Breast epithelium (tissue), 4 donors: ENCODE data around the gene ADRM1. TPM values are rescaled to one million over a fixed set of nuclear protein-coding genes. Genes with fewer than 3 reads are reported as not detected.

Experiments
- DNase-seq, 2 donors: peaks; one replicate each; pipeline ENCODE4 v3.0.0-alpha.2; 2019; ENCODE audit warnings: low spot score in 2 of 2
- H3K27ac ChIP-seq, 2 donors: fragments of 200-600 bp; sonication (generic) in 1 of 2; one replicate each; pipeline ENCODE4 v1.5.1; 2016 to 2019; ENCODE audit warnings: mild to moderate bottlenecking in 1 of 2
- H3K27me3 ChIP-seq, 2 donors: fragments of 200-600 bp; sonication (generic) in 1 of 2; one replicate each; pipeline versions ENCODE4 v1.5.1 to v1.6.0; 2017 to 2019; ENCODE audit warnings: control low read depth in 1 of 2, mild to moderate bottlenecking in 1 of 2
- H3K36me3 ChIP-seq: fragments of 200-600 bp; one replicate; pipeline ENCODE4 v1.5.1; 2019
- H3K4me1 ChIP-seq, 2 donors: fragments of 200-600 bp; sonication (generic); one replicate each; pipeline ENCODE4 v1.5.1; 2016 to 2019; ENCODE audit warnings: control low read depth in 1 of 2
- H3K4me3 ChIP-seq, 3 donors: fragments of 200-600 bp; sonication (generic); 1 replicate in 2 of 3; 2 replicates in 1 of 3; pipeline ENCODE4 v1.5.1; 2016 to 2019; ENCODE audit warnings: mild to moderate bottlenecking in 3 of 3, moderate library complexity in 2 of 3
- H3K9me3 ChIP-seq, 2 donors: fragments of 200-600 bp; sonication (generic) in 1 of 2; one replicate each; pipeline ENCODE4 v1.5.1; 2016 to 2019; ENCODE audit warnings: control low read depth in 1 of 2
- POLR2A ChIP-seq: fragments of 450-650 bp; IDR thresholded peaks from one replicate; pipeline ENCODE4 v1.6.1; 2016; ENCODE audit warnings: antibody characterized with exemption, mild to moderate bottlenecking, moderate library complexity
- POLR2AphosphoS5 ChIP-seq, 3 donors: sonication (generic); formaldehyde crosslinking; IDR thresholded peaks; one replicate each; pipeline ENCODE4 v1.6.1; 2017; ENCODE audit warnings: antibody characterized with exemption in 3 of 3
- intact Hi-C: fragments of 100-400 bp; cut with DNase I; formaldehyde crosslinking; loops from one replicate; pipeline ENCODE4 v1.15.1; 2023; ENCODE audit warnings: low total_unique reads
- total RNA-seq, 3 donors: library from RNA; depleted of rRNA; stranded (reverse); fragments of >200 nt; gene quantifications; one replicate each; pipeline ENCODE4 v1.1.0, GENCODE V29; 2016
- TF ChIP-seq, protein P1 (sequence below), 3 donors: fragments of 450-650 bp; IDR thresholded peaks; one replicate each; pipeline ENCODE4 v1.5.1; 2016 to 2017; ENCODE audit warnings: antibody characterized with exemption in 3 of 3, mild to moderate bottlenecking in 3 of 3, moderate library complexity in 3 of 3

The ADRM1 gene
- total RNA-seq, 3 donors from 2014 or later: 80.2 to 131 (median 105) TPM

DNA sequence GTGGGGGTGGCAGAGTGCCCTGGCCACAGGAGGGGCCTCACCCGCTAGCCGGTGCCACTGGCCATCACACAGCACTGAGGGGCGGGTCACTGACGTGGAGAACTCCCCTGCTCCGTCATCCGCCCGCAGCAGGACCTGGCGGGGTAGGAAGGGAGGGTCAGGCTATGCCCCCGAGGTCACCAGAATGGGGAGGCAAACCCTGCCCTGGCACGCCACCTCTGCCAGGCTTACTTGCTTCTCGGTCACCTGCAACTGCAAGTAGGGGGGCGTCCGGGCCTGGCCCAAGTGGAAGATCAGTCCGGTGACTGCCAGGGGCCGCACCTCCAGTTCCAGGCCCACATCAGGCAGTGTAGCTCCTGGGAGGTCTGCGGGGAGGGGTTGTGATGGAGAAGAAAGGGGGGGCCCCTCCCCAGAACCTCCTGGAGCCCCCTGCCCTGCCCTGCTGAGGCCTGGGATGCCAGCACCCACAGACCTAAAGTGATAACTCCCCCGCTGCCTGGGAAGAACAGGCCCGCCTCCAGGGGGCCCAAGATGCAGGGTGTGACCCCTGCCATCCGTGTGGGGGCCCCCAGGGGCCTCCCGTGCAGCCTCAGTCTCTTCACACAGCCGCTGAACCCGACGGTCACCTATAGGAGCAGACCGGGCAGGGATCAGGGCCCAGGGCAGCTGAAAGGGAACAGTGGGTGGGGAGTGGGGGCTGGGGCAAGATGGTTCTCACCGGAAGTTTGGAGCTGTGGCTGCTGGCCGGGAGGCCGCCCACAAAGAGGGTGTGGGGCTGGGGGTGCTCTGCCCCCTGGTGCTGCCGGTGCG, 7.4 kb downstream of the ADRM1 start:
- intact Hi-C loops: loop anchor here (5.0 kb wide), 1 partner anchor 67 kb away; no protein-coding TSS in a partner anchor
- TF ChIP-seq POLR2AphosphoS5 (IDR thresholded peaks at IDR 0.05): no peak
- TF ChIP-seq, protein P1, sequence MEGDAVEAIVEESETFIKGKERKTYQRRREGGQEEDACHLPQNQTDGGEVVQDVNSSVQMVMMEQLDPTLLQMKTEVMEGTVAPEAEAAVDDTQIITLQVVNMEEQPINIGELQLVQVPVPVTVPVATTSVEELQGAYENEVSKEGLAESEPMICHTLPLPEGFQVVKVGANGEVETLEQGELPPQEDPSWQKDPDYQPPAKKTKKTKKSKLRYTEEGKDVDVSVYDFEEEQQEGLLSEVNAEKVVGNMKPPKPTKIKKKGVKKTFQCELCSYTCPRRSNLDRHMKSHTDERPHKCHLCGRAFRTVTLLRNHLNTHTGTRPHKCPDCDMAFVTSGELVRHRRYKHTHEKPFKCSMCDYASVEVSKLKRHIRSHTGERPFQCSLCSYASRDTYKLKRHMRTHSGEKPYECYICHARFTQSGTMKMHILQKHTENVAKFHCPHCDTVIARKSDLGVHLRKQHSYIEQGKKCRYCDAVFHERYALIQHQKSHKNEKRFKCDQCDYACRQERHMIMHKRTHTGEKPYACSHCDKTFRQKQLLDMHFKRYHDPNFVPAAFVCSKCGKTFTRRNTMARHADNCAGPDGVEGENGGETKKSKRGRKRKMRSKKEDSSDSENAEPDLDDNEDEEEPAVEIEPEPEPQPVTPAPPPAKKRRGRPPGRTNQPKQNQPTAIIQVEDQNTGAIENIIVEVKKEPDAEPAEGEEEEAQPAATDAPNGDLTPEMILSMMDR (IDR thresholded peaks at IDR 0.05): no peak
- no peak for TF ChIP-seq POLR2A

DNA sequence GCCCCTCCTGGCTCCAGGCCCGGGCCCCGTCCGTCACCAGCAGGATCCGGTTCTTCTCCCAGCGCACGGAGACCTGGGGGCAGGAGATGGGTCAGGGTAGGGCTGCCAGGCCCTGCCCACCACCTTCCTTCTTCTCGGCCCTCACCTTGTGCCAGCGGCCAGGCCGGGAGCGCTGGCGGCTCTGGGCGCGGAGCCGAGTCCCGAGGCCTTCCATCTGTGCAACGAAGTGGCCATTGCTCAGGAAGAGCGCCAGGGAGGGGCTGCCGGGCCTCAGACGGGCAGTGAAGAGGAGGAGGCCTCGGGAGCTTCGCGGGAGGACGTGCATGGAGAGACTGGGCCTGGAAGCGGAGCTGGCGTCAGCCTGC, 7.9 kb downstream of the ADRM1 start:
- DNase-seq: no peak
- Histone ChIP-seq H3K27me3 (no peaks in the 10 kb centered on the region), H3K9me3 (no peaks in the 10 kb centered on the region), H3K36me3 (no peaks in the 10 kb centered on the region), H3K4me3 (no peak overlapping the region), H3K27ac (peak overlapping the region in 1 of 2 donors; percentile 3), H3K4me1 (no peaks in the 10 kb centered on the region)
- intact Hi-C loops: loop anchor here (5.0 kb wide), 1 partner anchor 67 kb away; no protein-coding TSS in a partner anchor
- TF ChIP-seq, protein P1 (IDR thresholded peaks at IDR 0.05): no peak
- TF ChIP-seq POLR2A (no peak), POLR2AphosphoS5 (IDR thresholded peaks at IDR 0.05) (no peak)

More for the DNA sequence above, 7.4 kb downstream of the ADRM1 start:
- peak overlapping the region in 1 of 2 donors; percentile 3 for H3K27ac ChIP-seq
- no peaks in the 10 kb centered on the region for H3K27me3 ChIP-seq
- no peaks in the 10 kb centered on the region for H3K9me3 ChIP-seq
- H3K4me3 ChIP-seq: no peak overlapping the region
- DNase-seq: no peak
- no peaks in the 10 kb centered on the region for H3K4me1 ChIP-seq
- H3K36me3 ChIP-seq: no peaks in the 10 kb centered on the region

DNA sequence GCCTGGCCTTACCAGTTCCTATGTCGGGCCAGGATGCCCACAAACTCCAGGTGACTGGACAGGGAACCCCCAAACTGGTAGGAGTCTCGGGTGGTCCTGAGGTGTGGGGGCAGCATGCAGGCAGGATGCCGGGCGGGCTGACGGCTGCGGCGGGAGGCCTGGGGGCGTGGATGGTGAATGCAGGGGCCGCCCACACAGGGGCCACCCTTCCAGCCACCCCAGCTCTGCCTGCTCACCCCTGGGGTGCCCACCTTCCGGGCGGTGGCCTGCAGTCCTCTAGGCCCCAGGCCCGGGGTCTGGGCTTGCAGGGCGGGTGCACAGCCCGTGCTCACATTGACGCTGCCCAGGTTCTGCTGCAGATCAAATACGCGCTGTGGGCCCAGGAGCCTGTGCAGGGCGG, 8.4 kb downstream of the ADRM1 start:
- no peak overlapping the region for H3K27ac ChIP-seq
- H3K27me3 ChIP-seq: no peaks in the 10 kb centered on the region
- DNase-seq: no peak
- H3K4me1 ChIP-seq: no peaks in the 10 kb centered on the region
- TF ChIP-seq POLR2A (no peak), POLR2AphosphoS5 (IDR thresholded peaks at IDR 0.05) (no peak)
- TF ChIP-seq, protein P1 (IDR thresholded peaks at IDR 0.05): no peak
- intact Hi-C loops: loop anchor here (5.0 kb wide), 1 partner anchor 66 kb away; no protein-coding TSS in a partner anchor
- H3K4me3 ChIP-seq: no peak overlapping the region
- H3K36me3 ChIP-seq: no peaks in the 10 kb centered on the region
- H3K9me3 ChIP-seq: no peaks in the 10 kb centered on the region

DNA sequence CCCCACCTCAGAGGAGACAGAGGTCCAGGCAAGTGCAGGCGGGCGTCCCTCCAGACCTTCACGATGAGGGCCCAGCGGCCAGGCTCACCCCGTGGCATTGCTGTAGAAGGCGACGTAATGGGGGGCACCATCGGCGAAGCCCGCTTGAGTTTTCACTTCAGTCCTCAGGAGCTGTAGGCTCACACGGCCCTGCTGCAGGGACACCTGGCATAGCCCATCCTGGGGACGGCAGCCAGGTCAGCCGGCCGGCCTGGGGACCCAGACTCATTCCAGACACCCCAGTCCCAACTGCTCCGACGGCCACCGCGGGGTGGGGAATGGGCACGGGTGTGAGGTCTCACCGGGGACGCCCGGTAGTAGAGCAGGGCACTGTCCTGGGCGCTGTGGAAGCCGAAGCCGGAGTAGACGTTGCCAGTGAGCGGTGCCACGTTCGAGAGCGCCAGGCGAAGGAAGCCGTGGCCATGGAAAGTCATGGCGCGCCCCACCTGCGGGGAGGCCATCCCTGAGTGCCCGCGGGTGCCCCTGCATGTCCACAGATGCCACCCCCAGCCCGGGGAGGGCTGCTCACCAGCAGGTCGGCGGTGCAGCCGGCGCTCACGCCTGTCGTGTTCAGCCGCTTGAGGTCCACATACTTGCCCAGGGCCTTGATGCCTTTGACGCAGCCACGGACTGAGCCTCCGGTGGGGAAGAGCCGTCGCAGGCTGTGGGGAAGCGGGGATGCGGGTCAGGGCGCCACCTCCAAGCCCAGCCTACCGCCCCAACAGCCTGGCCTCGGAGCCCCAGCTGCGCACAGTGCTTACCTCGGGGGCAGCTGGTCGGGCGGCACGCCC, 9.2 kb downstream of the ADRM1 start:
- Histone ChIP-seq H3K4me3 (no peak overlapping the region), H3K27ac (no peak overlapping the region), H3K36me3 (no peaks in the 10 kb centered on the region), H3K9me3 (no peaks in the 10 kb centered on the region), H3K4me1 (no peaks in the 10 kb centered on the region), H3K27me3 (no peaks in the 10 kb centered on the region)
- TF ChIP-seq POLR2AphosphoS5 (IDR thresholded peaks at IDR 0.05): no peak
- TF ChIP-seq POLR2A: no peak
- TF ChIP-seq, protein P1 (IDR thresholded peaks at IDR 0.05): no peak
- no peak for DNase-seq
- intact Hi-C loops: loop anchor here (5.0 kb wide), 1 partner anchor 65 kb away; no protein-coding TSS in a partner anchor

DNA sequence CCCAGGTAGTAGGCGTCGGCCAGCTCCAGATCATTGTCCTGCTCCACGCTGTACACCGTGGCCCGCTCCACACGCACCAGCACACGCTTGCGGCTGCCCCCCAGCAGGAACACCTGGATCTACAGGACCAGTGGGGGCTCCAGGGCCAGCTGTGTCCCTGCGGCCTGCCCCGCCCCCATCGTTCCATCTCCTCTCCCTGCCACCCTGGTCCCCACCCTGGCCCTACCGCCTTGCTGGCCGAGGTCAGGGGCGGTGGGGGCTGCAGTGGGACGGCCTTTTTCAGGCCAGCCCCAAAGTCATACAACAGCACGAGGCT, 9.8 kb downstream of the ADRM1 start:
- no peak overlapping the region for H3K27ac ChIP-seq
- no peaks in the 10 kb centered on the region for H3K36me3 ChIP-seq
- H3K27me3 ChIP-seq: no peaks in the 10 kb centered on the region
- H3K4me3 ChIP-seq: no peak overlapping the region
- intact Hi-C loops: loop anchor here (5.0 kb wide), 1 partner anchor 65 kb away; no protein-coding TSS in a partner anchor
- H3K9me3 ChIP-seq: no peaks in the 10 kb centered on the region
- no peak for DNase-seq
- TF ChIP-seq POLR2AphosphoS5 (IDR thresholded peaks at IDR 0.05) (no peak), POLR2A (no peak)
- TF ChIP-seq, protein P1 (IDR thresholded peaks at IDR 0.05): no peak
- H3K4me1 ChIP-seq: no peaks in the 10 kb centered on the region
